IgD-negative memory B cell (primary cell): ENCODE measurements around the gene ZSCAN22. TPM values are rescaled to one million over a fixed set of nuclear protein-coding genes. Genes with fewer than 3 reads are reported as not detected.
A peak's percentile ranks its signal among the peaks of the same experiment; 100 is the strongest.

Source experiments
- H3K27ac Mint-ChIP-seq, 3 donors: one replicate each; pipeline ENCODE4 v1.8.0; 2020 to 2022; ENCODE audit warnings: mild to moderate bottlenecking in 3 of 3, mixed read lengths in 3 of 3, moderate library complexity in 1 of 3
- H3K27me3 Mint-ChIP-seq: one replicate; pipeline ENCODE4 v1.8.0; 2021; ENCODE audit warnings: mixed read lengths
- H3K36me3 Mint-ChIP-seq: one replicate; pipeline ENCODE4 v1.8.0; 2020; ENCODE audit warnings: mild to moderate bottlenecking, mixed read lengths
- H3K4me1 Mint-ChIP-seq, 3 donors: one replicate each; pipeline ENCODE4 v1.8.0; 2020 to 2022; ENCODE audit warnings: mixed read lengths in 3 of 3, mild to moderate bottlenecking in 1 of 3
- H3K4me3 Mint-ChIP-seq, 4 donors: one replicate each; pipeline ENCODE4 v1.8.0; 2020 to 2022; ENCODE audit warnings: mild to moderate bottlenecking in 4 of 4, mixed read lengths in 4 of 4, moderate library complexity in 3 of 4
- H3K9me3 Mint-ChIP-seq, 3 donors: one replicate each; pipeline ENCODE4 v1.8.0; 2020 to 2021; ENCODE audit warnings: mixed read lengths in 3 of 3, mild to moderate bottlenecking in 1 of 3
- polyA plus RNA-seq: library from polyadenylated mRNA; unstranded; fragments of 300-500 nt; fragmentation: Illumina TruSeq; gene quantifications from one replicate; pipeline ENCODE4 v1.2.3, GENCODE V29; 2021

The ZSCAN22 gene
- polyA plus RNA-seq, 1 donor from 2014 or later = 2.9 TPM

GRCh38 chr19:58351990-58352755 is 25.4 kb downstream of the ZSCAN22 start:
- peaks cover 8 to 13% (median 10%) of the 10 kb centered on the region in 3 donors for H3K4me1 Mint-ChIP-seq
- peak overlapping the region in 1 of 4 donors; percentile 23 for H3K4me3 Mint-ChIP-seq
- H3K36me3 Mint-ChIP-seq = peaks cover 3% of the 10 kb centered on the region
- H3K27ac Mint-ChIP-seq = peak overlapping the region in 1 of 3 donors; percentile 86
- peaks cover 0 to 2% (median 0%) of the 10 kb centered on the region in 3 donors for H3K9me3 Mint-ChIP-seq
- H3K27me3 Mint-ChIP-seq = peaks cover 2% of the 10 kb centered on the region

DNA sequence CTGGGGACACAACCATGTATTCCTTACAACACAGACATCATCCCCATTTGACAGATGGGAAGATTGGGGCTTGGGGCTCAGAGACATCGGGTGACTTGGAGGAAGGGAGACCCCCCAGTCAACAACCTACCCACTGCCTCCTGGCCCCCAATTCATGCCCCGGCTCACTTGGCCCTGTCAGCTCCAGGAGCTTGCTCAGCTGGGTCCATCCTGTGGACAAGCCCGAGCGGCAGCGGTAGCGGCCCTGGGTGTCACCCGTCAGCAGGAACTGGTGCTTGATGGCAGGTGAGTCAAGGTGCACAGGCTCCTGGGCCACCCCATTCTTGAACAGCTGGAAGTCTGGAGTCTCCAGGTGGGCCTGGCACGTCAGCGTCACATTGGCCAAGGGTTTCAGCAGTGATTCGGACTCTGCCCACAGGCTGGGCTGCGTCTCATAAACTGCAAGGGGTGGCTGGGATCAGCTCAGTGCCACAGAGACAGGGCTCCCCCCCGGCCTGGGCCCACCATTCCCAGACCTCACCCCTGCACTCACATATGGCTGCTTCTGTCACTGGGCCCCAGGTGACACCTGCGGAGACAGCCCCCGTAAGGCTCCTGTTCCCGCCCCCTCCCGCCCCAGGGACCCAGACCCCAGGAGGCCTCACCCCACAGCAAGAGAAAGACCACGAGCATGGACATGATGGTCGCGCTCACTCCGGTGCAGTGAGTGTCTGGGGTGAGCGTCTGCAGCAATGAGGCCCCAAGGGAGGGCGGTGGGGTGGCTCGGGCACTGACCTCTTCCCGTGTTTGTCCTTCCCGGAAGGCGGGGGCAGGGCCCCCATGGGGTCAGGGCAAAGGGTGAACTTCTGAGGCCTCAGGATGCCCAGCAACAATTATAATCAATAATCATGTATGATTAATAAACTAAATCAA is 26.2 kb downstream of the ZSCAN22 start, which contains the start of gene A1BG:
Gene A1BG (minus strand): TSS at position 733 of the 912 bp plus-strand sequence. CDS start 55 bp downstream, at position 678.
- no peak within 1 kb of the TSS for H3K4me3 Mint-ChIP-seq
- H3K27ac Mint-ChIP-seq = peak within 1 kb of the TSS in 2 of 3 donors; percentile 39 to 86

DNA sequence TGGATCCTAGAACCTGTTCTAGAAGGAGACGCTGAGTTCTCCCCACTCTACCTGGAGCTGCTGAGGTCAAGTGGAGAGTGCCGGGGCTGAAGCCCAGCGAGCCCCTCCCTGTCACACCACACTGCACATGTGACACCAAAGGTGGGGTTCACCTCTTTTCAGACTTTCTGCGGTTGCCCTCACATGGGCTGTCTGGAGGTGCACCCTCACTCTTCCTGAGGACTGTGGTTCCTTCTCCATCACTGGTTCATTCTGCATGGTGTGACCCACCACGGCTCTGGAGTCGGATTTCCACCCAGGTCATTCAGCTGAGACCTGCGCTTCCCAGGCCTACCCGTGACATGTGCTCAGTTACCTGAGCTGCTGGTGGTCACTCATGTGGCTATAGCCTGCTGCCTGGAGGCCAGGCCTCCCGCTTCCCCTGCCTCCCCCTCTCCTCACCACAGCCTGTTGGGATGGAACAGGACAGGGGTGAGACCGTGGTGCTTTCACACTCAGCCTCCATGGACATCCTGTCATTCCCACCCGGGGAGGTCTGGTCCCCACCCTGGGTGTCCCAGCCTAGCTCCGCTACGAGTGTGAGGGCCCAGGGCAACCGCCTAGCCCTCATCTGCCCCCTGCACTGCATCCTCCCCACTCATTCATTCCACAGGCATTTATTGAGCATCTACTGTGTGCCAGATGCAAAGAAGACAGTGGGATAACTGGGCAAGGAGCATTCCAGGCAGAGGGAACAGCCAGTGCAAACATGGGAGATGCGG is 27.1 kb downstream of the ZSCAN22 start:
- H3K9me3 Mint-ChIP-seq = peaks cover 0 to 2% (median 0%) of the 10 kb centered on the region in 3 donors
- peaks cover 3% of the 10 kb centered on the region for H3K36me3 Mint-ChIP-seq
- peaks cover 5 to 6% (median 6%) of the 10 kb centered on the region in 3 donors for H3K4me1 Mint-ChIP-seq
- peaks cover 2% of the 10 kb centered on the region for H3K27me3 Mint-ChIP-seq
- no peak overlapping the region for H3K4me3 Mint-ChIP-seq
- H3K27ac Mint-ChIP-seq = peak overlapping the region in 1 of 3 donors; percentile 39

More for the DNA sequence above, 26.2 kb downstream of the ZSCAN22 start, which contains the start of gene A1BG:
- Mint-ChIP-seq H3K27me3 (peaks cover 2% of the 10 kb centered on the region), H3K9me3 (peaks cover 0 to 2% (median 0%) of the 10 kb centered on the region in 3 donors), H3K4me1 (peaks cover 8 to 13% (median 10%) of the 10 kb centered on the region in 3 donors), H3K36me3 (peaks cover 3% of the 10 kb centered on the region)

- peaks cover 2 to 5% (median 3%) of the 10 kb centered on the region in 3 donors for H3K4me1 Mint-ChIP-seq
- peaks cover 2% of the 10 kb centered on the region for H3K27me3 Mint-ChIP-seq
- H3K27ac Mint-ChIP-seq = peak overlapping the region in 1 of 3 donors; percentile 39
- peaks cover 0 to 2% (median 0%) of the 10 kb centered on the region in 3 donors for H3K9me3 Mint-ChIP-seq
- peaks cover under 1% of the 10 kb centered on the region for H3K36me3 Mint-ChIP-seq
- peak overlapping the region in 1 of 4 donors; percentile 70 for H3K4me3 Mint-ChIP-seq
Measured at GRCh38 chr19:58354478-58355030, 27.8 kb downstream of the ZSCAN22 start.

DNA sequence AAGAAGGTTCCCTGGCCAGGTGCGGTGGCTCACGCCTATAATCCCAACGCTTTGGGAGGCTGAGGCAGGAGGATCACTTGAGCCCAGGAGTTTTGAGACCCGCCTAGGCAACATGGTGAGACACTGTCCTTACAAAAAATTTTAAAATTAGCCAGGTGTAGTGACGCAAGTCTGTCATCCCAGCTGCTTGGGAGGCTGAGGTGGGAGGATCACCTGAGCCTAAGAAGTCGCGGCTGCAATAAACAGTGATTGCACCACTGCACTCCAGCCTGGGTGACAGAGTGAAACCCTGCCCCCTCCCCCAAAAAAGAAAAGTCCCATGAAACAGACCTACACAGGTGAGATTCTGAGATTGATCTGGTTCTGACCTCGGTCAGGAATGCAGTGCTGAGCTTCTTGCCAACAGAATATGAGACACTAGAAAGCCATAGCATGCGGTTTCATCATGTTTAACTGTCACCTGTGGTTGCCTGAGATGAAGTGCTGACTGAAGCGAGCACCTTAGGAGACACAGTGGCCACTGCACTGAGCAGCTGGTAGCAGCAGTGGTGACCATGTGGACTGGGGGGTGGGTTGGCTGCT is 28.5 kb downstream of the ZSCAN22 start:
- Mint-ChIP-seq H3K9me3 (no peaks in the 10 kb centered on the region), H3K4me1 (peaks cover 0 to 2% (median 1%) of the 10 kb centered on the region in 3 donors), H3K27ac (peak overlapping the region in 1 of 3 donors; percentile 72), H3K36me3 (no peaks in the 10 kb centered on the region), H3K27me3 (peaks cover 2% of the 10 kb centered on the region), H3K4me3 (peak overlapping the region; percentile 8 to 70 (median 56))

DNA sequence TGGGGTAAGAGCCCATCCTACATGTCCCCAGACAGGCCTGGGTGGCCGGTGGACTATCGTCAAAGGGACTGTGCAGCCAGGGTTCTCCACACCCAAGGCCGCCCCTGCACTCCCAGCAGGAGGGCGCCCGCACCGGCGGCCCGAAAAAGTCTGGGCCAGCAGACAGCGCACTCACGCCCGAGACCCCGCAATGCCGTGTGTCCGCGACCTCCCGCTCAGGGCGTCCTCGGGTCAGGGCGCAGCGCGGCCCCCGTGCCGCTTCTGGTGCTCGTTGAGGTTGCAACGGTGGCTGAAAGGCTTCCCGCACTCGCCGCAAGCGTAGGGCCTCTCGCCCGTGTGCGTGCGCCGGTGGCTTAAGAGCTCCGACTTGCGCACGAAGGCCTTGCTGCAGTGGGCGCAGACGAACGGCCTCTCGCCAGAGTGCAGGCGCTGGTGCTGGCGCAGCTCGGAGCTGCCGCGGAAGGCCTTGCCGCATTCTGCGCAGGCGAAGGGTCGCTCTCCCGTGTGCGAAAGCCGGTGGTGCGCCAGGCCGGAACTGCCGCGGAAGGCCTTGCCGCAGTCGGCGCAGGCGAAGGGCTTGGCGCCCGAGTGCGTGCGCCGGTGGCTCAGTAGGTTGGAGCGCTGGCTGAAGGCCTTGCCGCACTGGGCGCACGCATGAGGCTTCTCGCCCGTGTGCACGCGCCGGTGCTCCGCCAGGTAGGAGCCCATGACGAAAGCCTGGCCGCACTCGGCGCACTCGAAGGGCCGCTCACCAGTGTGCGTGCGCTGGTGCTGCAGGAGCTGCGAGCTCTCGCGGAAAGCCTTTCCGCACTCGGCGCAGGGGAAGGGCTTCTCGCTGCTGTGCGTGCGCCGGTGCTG is 29.3 kb downstream of the ZSCAN22 start:
- peak overlapping the region in 1 of 3 donors; percentile 72 for H3K27ac Mint-ChIP-seq
- H3K27me3 Mint-ChIP-seq = peaks cover 2% of the 10 kb centered on the region
- peak overlapping the region in 3 of 4 donors; percentile 67 to 70 (median 70) for H3K4me3 Mint-ChIP-seq
- no peaks in the 10 kb centered on the region for H3K9me3 Mint-ChIP-seq
- no peaks in the 10 kb centered on the region for H3K36me3 Mint-ChIP-seq
- H3K4me1 Mint-ChIP-seq = peaks cover 0 to 2% (median 1%) of the 10 kb centered on the region in 3 donors

GRCh38 chr19:58356766-58357480 is 30.1 kb downstream of the ZSCAN22 start:
- no peak overlapping the region for H3K27ac Mint-ChIP-seq
- no peaks in the 10 kb centered on the region for H3K36me3 Mint-ChIP-seq
- peak overlapping the region; percentile 52 to 72 (median 68) for H3K4me3 Mint-ChIP-seq
- H3K4me1 Mint-ChIP-seq = peaks cover 0 to 4% (median 3%) of the 10 kb centered on the region in 3 donors
- no peaks in the 10 kb centered on the region for H3K9me3 Mint-ChIP-seq
- H3K27me3 Mint-ChIP-seq = peaks cover 2% of the 10 kb centered on the region

DNA sequence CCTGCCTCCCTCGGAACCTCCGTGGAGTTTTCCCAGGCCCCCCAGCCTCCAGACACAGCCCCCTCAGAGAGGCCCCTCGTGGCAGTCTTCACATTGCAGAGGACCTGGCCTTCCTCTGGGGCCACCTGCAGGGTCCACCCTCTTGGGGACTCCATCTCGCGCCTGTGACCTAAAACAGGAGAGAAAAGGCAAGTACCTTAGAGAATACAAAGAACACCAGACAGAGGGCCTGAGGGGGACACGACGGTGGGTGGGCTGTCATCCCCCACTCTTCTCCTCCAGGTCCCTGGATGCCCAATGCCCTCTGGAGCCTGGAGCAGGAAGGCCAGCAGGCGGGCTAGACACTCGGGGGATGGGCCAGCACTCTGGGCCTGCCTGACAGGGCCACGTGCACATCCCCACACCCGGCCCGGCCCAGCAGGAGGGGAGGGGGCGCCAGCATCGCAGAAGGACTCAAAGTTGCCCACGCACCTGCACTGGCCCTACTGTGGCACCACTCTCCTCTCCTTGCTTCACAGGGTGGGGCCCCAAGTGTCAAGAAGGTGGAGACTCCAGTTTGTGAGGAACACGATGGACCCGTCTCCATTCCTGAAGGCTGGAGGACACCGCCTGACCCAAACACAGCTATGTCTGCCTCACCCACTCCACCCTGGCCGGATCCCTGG is 30.8 kb downstream of the ZSCAN22 start:
- no peaks in the 10 kb centered on the region for H3K9me3 Mint-ChIP-seq
- H3K4me1 Mint-ChIP-seq = peaks cover 0 to 7% (median 6%) of the 10 kb centered on the region in 3 donors
- H3K4me3 Mint-ChIP-seq = peak overlapping the region in 2 of 4 donors; percentile 37 to 47
- H3K27ac Mint-ChIP-seq = no peak overlapping the region
- no peaks in the 10 kb centered on the region for H3K36me3 Mint-ChIP-seq
- H3K27me3 Mint-ChIP-seq = peaks cover 2% of the 10 kb centered on the region

DNA sequence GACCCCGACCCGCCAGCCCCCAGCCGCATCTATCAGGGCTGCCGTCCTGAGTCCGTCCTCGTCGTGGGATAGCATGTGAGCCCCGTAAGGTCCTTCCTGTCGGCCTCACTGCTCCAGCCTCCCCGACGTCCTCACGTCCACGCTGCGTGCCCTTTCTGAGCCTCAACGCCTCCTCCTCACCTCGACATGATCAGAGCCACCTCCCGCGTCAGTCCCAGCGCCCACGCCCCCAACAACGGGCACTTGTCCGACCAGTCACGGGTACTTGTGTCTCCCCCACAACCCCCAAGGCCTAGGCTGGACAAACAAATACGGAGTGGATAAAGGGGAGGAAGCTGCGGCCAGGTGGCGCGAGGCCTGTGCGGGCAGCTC is 35.1 kb downstream of the ZSCAN22 start:
- H3K27ac Mint-ChIP-seq = peak overlapping the region; percentile 74 to 95 (median 89)
- H3K4me1 Mint-ChIP-seq = peaks cover 0 to 14% (median 9%) of the 10 kb centered on the region in 3 donors

GRCh38 chr19:58362272-58362994 is 35.6 kb downstream of the ZSCAN22 start, which contains the start of gene ZNF497:
TSS of gene ZNF497 (minus strand) at chr19:58362751. CDS start at chr19:58357635, 5,116 bp downstream.
- H3K27me3 Mint-ChIP-seq = no peaks in the 10 kb centered on the region
- H3K9me3 Mint-ChIP-seq = no peaks in the 10 kb centered on the region
- peak within 1 kb of the TSS; percentile 74 to 95 (median 89) for H3K27ac Mint-ChIP-seq
- H3K4me1 Mint-ChIP-seq = peaks cover 0 to 14% (median 9%) of the 10 kb centered on the region in 3 donors
- peak within 1 kb of the TSS; percentile 96 to 97 (median 97) for H3K4me3 Mint-ChIP-seq
- H3K36me3 Mint-ChIP-seq = no peaks in the 10 kb centered on the region

More for the DNA sequence above, 35.1 kb downstream of the ZSCAN22 start:
- Mint-ChIP-seq H3K36me3 (no peaks in the 10 kb centered on the region), H3K4me3 (peak overlapping the region; percentile 96 to 97 (median 97)), H3K27me3 (no peaks in the 10 kb centered on the region), H3K9me3 (no peaks in the 10 kb centered on the region)

DNA sequence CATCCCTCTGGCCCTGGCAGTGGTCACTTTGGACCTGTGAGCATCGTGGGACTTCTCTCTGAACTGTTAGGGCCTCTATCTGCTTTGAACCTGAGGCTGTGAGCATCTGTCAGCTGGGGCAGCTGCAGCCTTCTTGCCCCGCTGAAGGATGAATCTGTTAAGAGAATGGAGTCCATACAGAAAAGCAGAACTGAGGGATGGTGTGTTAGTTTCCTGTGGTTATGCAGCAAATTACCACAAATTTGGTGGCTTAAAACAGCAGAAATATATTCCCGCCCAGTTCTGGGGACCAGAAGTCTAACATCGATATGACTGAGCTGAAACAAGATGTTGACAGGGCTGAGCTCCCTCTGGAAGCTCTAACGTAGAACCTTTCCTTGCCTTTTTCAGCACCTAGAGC is 37.4 kb downstream of the ZSCAN22 start:
- Mint-ChIP-seq H3K27ac (peak overlapping the region in 1 of 3 donors; percentile 89), H3K4me3 (peak overlapping the region; percentile 30 to 87 (median 75)), H3K27me3 (no peaks in the 10 kb centered on the region)

More for the DNA sequence above, 37.4 kb downstream of the ZSCAN22 start:
- Mint-ChIP-seq H3K4me1 (peaks cover 0 to 14% (median 9%) of the 10 kb centered on the region in 3 donors), H3K36me3 (no peaks in the 10 kb centered on the region), H3K9me3 (no peaks in the 10 kb centered on the region)
